HG03045 (cell line): ENCODE data around the gene OR56A5.
"Not testable (repeated sequence)": the region's sequence is repeated elsewhere in the genome, so short reads cannot be mapped to it uniquely, and the experiment has no call there.

Experiments
- ATAC-seq: cut with Tn5 transposase; IDR thresholded peaks from one replicate; pipeline ENCODE4 v1.9.1; 2021; ENCODE audit warnings: mild to moderate bottlenecking, moderate library complexity; ENCODE audit not compliant: unreplicated experiment

The OR56A5 gene, protein sequence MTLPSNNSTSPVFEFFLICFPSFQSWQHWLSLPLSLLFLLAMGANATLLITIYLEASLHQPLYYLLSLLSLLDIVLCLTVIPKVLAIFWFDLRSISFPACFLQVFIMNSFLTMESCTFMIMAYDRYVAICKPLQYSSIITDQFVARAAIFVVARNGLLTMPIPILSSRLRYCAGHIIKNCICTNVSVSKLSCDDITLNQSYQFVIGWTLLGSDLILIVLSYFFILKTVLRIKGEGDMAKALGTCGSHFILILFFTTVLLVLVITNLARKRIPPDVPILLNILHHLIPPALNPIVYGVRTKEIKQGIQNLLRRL

GRCh38 chr11:5968394-5968793 is at the start of gene OR56A5:
Gene OR56A5, minus strand, starts transcription at chr11:5968494. Its CDS starts 0 bp downstream, at chr11:5968494.
- ATAC-seq = no peak

GRCh38 chr11:6013042-6013441 is 44.7 kb upstream of the OR56A5 start:
- no peak for ATAC-seq

- no peak for ATAC-seq
Measured at GRCh38 chr11:6012035-6012668, 43.9 kb upstream of the OR56A5 start.

DNA sequence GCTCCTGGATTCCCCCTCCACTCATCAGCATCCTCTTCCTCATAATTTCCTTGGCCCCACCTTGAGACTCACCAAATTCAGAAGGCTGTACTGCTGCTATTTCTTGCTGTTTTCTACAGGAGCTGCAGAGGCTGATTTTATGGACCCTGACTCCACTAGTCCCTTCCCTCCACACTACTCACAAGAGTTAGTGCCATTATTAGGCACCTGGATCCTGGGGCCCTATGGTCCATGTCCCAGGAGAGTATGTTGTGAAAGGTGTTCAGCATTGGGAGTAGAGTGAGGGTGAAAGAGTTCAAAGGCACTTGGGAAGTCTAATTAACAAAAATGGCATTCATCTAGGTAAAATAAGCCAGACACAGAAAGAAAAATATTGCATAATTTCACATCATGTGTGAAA is 38.6 kb upstream of the OR56A5 start, which contains the start of gene OR56A4:
Gene OR56A4, minus strand, starts transcription at position 101 of the 400 bp plus-strand sequence. CDS start 3,954 bp downstream, outside the sequence.
- no peak for ATAC-seq

DNA sequence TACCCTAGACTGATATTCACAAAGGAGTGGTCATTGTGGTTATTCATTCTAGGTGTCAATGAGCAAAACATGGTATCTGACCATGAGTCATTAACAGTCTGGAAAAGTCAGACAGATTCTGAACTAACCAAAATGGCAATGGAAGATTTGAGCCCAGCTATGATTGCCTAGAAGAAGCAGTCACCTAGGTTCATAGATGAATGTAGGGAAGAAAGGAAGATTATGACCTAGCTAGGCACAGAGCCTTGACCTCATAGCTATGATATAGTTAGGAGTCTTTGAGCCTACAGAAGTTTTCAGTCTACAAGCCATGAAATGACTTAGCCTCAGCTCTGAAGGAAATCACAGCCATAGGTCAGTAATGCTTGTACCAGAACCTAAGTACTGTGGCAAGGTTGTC is 38.1 kb upstream of the OR56A5 start:
- no peak for ATAC-seq

- no peak for ATAC-seq
Measured at GRCh38 chr11:6002202-6002699, 34.0 kb upstream of the OR56A5 start.

GRCh38 chr11:5994791-5995190 is 26.5 kb upstream of the OR56A5 start:
- no peak for ATAC-seq

GRCh38 chr11:5992604-5993251 is 24.4 kb upstream of the OR56A5 start:
- no peak for ATAC-seq

DNA sequence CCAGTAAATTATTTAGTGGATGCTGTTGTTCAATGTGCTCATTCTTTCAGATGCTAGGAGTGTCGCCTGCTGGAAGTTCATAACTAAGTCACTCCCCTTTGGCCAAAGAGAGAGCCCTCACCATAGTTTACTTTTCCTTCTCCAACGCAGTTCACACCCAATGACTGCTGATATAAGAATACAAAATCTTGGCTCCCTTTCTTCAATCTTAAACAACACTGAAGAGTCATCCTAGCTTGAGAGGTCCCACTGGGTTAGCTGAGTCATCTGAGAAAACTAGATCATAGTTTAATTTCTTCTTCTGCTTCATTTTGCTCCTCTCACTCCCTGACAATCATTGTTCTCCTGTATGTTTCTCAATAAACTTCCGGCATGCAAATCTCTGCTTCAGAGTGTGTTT is 23.9 kb upstream of the OR56A5 start:
- ATAC-seq = no peak

GRCh38 chr11:5989203-5989602 is 20.9 kb upstream of the OR56A5 start:
- ATAC-seq = no peak

DNA sequence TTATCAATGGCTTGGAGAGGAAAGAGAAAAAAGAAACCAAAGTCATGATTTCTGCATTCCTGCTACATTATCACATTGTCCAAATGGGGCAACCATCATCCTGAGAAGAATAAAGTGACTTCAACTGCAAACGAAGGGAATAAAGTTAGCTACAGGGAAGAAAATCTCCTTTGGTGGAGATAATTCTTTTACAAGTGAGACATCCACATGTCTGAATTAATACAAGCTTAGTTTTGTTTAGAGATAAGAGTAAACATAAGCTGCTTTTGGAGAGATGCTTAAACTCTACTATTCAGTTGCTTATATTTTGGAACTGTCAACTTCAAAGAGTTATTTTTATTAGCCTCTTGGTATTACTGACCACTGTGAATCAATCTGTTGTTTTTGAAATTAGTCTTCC is 18.6 kb upstream of the OR56A5 start, which contains the start of gene OR52L1:
Gene OR52L1, minus strand, starts transcription at position 101 of the 400 bp plus-strand sequence. Its CDS starts 55 bp downstream, at position 46.
- no peak for ATAC-seq

- no peak for ATAC-seq
Measured at GRCh38 chr11:5983443-5983842, 15.1 kb upstream of the OR56A5 start.

DNA sequence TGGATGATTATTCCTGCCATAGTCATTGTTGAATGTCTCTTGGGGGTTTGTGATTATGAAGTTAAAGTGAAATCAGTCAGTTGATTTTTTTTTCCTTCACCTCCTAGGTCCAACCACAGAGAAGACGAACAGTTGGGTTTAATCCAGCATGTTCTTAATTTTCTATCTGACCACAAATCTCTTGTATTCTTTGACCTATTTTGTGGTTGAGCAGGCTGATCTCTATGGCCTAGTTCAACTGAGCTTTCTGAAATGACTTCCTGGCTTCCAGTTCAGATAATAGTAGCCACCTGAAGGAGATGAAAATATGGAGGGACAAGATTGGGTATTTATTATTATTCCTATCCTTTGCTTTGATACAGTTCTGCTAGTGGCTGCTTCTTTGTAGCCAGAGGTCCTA is 5.2 kb upstream of the OR56A5 start:
- ATAC-seq = no peak

DNA sequence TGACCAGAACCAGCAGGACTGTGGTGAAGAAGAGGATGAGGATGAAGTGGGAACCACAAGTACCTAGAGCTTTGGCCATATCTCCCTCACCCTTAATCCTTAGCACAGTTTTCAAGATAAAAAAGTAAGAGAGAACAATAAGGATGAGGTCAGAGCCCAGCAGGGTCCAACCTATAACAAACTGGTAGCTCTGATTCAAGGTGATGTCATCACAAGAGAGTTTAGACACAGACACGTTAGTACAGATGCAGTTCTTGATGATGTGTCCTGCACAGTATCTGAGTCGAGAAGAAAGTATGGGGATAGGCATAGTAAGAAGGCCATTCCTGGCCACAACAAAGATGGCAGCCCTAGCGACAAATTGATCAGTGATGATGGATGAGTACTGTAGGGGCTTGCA is 586 bp downstream of the OR56A5 start:
- no peak for ATAC-seq

DNA sequence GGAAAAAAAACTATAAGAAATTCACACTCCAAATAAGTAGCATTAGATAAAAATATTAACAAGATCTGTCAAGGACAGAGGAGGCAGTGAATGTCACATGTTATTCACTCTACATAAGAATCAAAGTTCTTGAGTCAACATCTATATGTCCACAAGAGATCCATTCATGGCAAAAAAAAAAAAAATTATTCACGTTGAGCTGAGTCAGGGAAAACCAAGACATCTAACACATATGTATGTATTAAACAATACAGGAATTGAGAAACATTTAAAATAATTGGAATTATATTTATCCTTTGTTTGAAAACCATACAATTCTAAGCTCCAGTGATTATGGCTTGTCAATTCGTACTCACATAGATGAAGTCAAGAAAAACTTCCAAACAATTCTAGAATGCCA is 1.3 kb downstream of the OR56A5 start:
- ATAC-seq = no peak

DNA sequence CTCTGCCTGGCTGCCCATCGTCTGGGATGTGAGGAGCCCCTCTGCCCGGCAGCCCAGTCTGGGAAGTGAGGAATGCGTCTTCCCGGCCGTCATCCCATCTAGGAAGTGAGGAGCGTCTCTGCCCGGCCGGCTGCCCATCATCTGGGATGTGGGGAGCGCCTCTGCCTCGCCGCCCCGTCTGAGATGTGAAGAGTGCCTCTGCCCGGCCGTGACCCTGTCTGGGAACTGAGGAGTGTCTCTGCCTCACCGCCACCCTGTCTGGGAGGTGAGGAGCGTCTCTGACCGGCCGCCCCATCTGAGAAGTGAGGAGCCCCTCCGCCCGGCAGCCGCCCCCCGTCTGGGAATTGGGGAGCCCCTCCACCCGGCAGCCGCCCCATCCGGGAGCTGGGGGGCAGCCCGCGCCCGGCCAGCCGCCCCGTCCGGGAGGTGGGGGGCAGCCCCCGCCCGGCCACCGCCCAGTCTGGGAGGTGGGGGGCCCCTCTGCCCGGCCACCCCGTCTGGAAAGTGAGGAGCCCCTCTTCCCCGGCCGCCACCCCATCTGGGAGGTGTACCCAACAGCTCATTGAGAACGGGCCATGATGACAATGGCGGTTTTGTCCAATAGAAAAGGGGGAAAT is 7.5 kb downstream of the OR56A5 start:
- not testable (repeated sequence) for ATAC-seq

- ATAC-seq = no peak
Measured at GRCh38 chr11:5955586-5955985, 12.7 kb downstream of the OR56A5 start.

DNA sequence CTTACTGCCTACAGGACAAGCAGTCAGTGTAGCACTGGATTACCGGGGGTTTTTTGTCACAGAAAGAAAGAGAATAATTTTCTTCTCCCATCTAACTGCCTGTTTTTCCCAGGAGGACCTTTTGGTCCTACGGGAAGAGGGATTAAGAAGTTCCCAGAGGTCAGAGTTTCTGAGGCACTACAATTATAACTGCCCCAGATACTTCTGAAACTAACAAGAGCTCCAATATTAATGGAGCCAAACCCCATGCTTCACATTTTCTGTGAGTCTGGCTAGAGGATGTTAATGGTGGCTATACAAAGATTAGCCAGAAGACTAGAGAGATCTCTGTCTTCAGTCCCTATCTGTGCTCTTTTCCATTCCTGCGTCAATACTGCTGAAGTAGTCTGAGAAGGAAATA is 26.3 kb downstream of the OR56A5 start, which contains the start of gene OR56A3:
Gene OR56A3, plus strand, starts transcription at position 301 of the 400 bp plus-strand sequence. CDS start 5,096 bp downstream, outside the sequence.
- no peak for ATAC-seq

- ATAC-seq = no peak
Measured at GRCh38 chr11:5940748-5941147, 27.5 kb downstream of the OR56A5 start.

DNA sequence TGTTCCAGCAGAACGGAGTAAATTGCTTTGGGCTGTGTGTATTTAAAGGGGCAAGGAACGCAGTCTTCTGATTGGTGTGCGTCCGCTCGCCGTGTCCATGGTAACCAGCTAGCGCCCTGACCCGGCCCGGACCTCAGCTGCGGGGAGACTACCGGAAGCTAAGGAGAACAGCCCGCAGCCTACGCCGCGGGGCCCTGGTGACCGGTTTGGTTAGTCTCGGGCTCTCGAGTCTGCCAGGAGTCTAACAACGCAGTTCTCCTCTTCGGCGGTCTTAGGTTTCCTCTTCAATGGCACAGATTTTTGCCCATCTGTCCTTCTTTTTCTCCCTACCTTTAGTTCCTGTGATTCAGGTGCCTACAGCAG is 29.7 kb downstream of the OR56A5 start:
- ATAC-seq = no peak
